Ascending aorta (tissue), 2 donors: ENCODE measurements around the gene JAZF1. TPM values are rescaled to one million over a fixed set of nuclear protein-coding genes. Genes with fewer than 3 reads are reported as not detected.

Source experiments
- DNase-seq, 2 donors: peaks; one replicate each; pipeline ENCODE4 v3.0.0-alpha.2; 2019; ENCODE audit warnings: low spot score in 2 of 2
- H3K27ac ChIP-seq, 2 donors: fragments of 200-600 bp; sonication (generic); one replicate each; pipeline ENCODE4 v1.5.1; 2016 to 2017; ENCODE audit warnings: mild to moderate bottlenecking in 1 of 2
- H3K27me3 ChIP-seq: fragments of 200-600 bp; sonication (generic); one replicate; pipeline ENCODE4 v1.5.1; 2017
- H3K36me3 ChIP-seq, 2 donors: fragments of 200-600 bp; sonication (generic); one replicate each; pipeline ENCODE4 v1.5.1; 2016
- H3K4me1 ChIP-seq, 2 donors: fragments of 200-600 bp; sonication (generic); one replicate each; pipeline ENCODE4 v1.5.1; 2016 to 2017; ENCODE audit warnings: mild to moderate bottlenecking in 1 of 2
- H3K4me3 ChIP-seq, 2 donors: fragments of 200-600 bp; sonication (generic); one replicate each; pipeline ENCODE4 v1.5.1; 2016 to 2017; ENCODE audit warnings: mild to moderate bottlenecking in 1 of 2
- H3K9me3 ChIP-seq, 2 donors: fragments of 200-600 bp; sonication (generic); one replicate each; pipeline ENCODE4 v1.5.1; 2016
- CTCF ChIP-seq, 3 experiments: fragments of 200-600 bp in 2 of 3; fragments of 450-650 bp in 1 of 3; sonication (generic) in 2 of 3; IDR thresholded peaks; one replicate each; pipeline ENCODE4 v1.5.1; 2016 to 2019; ENCODE audit warnings: antibody characterized with exemption in 3 of 3, mild to moderate bottlenecking in 1 of 3, moderate library complexity in 1 of 3
- intact Hi-C: fragments of 100-400 bp; cut with DNase I; formaldehyde crosslinking; loops from one replicate; pipeline ENCODE4 v1.15.1; 2023
- total RNA-seq: library from RNA; depleted of rRNA; stranded (reverse); fragments of >200 nt; gene quantifications from one replicate; pipeline ENCODE4 v1.1.0, GENCODE V29; 2016

The JAZF1 gene
- total RNA-seq, 1 donor from 2014 or later, result 37.7 TPM

DNA sequence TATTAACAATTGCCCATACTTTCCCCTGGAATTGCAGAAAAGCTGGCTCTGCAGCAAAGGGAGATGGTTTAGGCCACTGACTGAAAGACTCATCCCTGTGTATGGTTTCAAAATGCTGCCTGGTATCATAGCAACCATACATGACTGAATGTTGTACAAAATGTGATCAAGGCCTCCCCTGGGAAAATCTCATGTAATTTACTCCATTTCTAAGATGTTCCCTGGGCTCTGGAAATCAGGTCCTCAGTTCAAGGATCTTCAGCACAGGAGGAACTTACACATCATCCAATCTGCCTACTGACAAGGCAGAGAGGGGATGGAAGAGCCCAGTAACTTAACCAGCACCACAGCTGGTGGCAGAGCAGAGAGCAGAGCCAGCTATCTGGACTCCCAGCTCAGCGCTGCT is 111.8 kb downstream of the JAZF1 start:
- no peak overlapping the region for H3K4me3 ChIP-seq
- H3K9me3 ChIP-seq, result no peaks in the 10 kb centered on the region
- no peaks in the 10 kb centered on the region for H3K36me3 ChIP-seq
- no peak overlapping the region for H3K27ac ChIP-seq
- no peak for DNase-seq
- no peak for TF ChIP-seq CTCF (IDR thresholded peaks at IDR 0.05)
- no peaks in the 10 kb centered on the region for H3K27me3 ChIP-seq
- intact Hi-C loops, result no loop called here
- peaks cover 0 to 11% of the 10 kb centered on the region in 2 donors for H3K4me1 ChIP-seq

DNA sequence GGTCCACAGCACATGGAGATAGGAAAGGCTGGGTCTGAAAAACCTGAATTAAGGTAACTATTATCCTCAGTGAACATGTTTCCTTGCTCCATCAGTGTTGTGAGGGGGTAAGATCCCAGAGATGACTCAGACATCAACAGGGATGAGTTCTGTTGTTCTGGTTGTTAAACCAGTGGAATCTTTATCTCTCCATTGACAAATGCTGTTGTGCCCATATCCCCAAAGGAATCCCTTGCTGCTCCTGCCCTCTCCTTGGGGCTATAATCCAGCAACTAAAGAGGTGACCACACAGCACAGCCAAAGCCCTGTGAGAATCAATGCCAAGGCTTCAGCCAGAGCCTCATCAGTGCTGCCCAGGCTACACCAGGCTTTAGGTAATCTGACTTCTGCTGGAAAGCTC is 113.4 kb downstream of the JAZF1 start:
- no peaks in the 10 kb centered on the region for H3K9me3 ChIP-seq
- no peak overlapping the region for H3K4me3 ChIP-seq
- DNase-seq, result no peak
- no peak overlapping the region for H3K27ac ChIP-seq
- H3K27me3 ChIP-seq, result no peaks in the 10 kb centered on the region
- H3K4me1 ChIP-seq, result peaks cover 0 to 11% of the 10 kb centered on the region in 2 donors
- intact Hi-C loops, result no loop called here
- no peak for TF ChIP-seq CTCF (IDR thresholded peaks at IDR 0.05)
- H3K36me3 ChIP-seq, result no peaks in the 10 kb centered on the region

- Histone ChIP-seq H3K36me3 (no peaks in the 10 kb centered on the region), H3K9me3 (no peaks in the 10 kb centered on the region), H3K27me3 (no peaks in the 10 kb centered on the region), H3K4me1 (peaks cover 0 to 7% of the 10 kb centered on the region in 2 donors), H3K4me3 (no peak overlapping the region), H3K27ac (no peak overlapping the region)
- intact Hi-C loops, result no loop called here
- DNase-seq, result no peak
- no peak for TF ChIP-seq CTCF (IDR thresholded peaks at IDR 0.05)
Observed at GRCh38 chr7:28065721-28066285, 114.8 kb downstream of the JAZF1 start.

GRCh38 chr7:28065308-28065707 is 115.3 kb downstream of the JAZF1 start:
- intact Hi-C loops, result no loop called here
- Histone ChIP-seq H3K9me3 (no peaks in the 10 kb centered on the region), H3K4me1 (peaks cover 0 to 2% of the 10 kb centered on the region in 2 donors), H3K4me3 (no peak overlapping the region), H3K27ac (no peak overlapping the region), H3K27me3 (no peaks in the 10 kb centered on the region), H3K36me3 (no peaks in the 10 kb centered on the region)
- no peak for DNase-seq
- TF ChIP-seq CTCF (IDR thresholded peaks at IDR 0.05), result no peak

DNA sequence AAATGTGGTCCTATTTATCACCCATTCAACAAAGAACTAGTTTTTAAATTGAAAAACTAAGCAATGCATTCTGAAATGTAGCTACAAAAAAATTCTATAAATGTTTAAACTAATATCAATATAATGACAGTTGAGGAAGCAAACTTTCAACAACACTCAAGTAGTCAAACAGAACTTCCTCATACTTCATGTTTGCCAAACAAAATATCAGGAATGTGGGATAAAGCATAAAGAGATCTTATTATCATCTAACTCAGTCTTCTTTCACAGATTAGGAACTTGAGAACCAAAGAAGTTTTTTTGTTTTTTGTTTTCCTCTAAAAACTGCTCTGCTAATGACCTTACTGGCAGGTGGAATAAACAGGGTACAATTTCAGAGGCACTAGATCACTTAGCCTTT is 116.2 kb downstream of the JAZF1 start:
- Histone ChIP-seq H3K4me3 (no peak overlapping the region), H3K4me1 (no peaks in the 10 kb centered on the region), H3K36me3 (no peaks in the 10 kb centered on the region), H3K27me3 (no peaks in the 10 kb centered on the region), H3K27ac (no peak overlapping the region), H3K9me3 (no peaks in the 10 kb centered on the region)
- no peak for TF ChIP-seq CTCF (IDR thresholded peaks at IDR 0.05)
- intact Hi-C loops, result no loop called here
- no peak for DNase-seq
